GM12874 (cell line): Measurements from ENCODE around the gene COBL.

Source experiments
- CTCF ChIP-seq: IDR thresholded peaks from 2 replicates; pipeline ENCODE4 v1.5.1; 2011; ENCODE audit warnings: low read depth, mild to moderate bottlenecking, control low read depth, low read length, moderate library complexity; ENCODE audit not compliant: insufficient read depth

COBL gene

GRCh38 chr7:51239691-51240090 is 76.9 kb downstream of the COBL start:
- no peak for TF ChIP-seq CTCF

GRCh38 chr7:51238981-51239495 is 77.6 kb downstream of the COBL start:
- no peak for TF ChIP-seq CTCF

GRCh38 chr7:51237446-51238133 is 79.0 kb downstream of the COBL start:
- TF ChIP-seq CTCF, result no peak

- TF ChIP-seq CTCF, result no peak
Measured at GRCh38 chr7:51236470-51237132, 80.0 kb downstream of the COBL start.

GRCh38 chr7:51235593-51236313 is 80.9 kb downstream of the COBL start:
- no peak for TF ChIP-seq CTCF

GRCh38 chr7:51234609-51235308 is 81.8 kb downstream of the COBL start:
- TF ChIP-seq CTCF, result no peak

GRCh38 chr7:51234139-51234538 is 82.5 kb downstream of the COBL start:
- no peak for TF ChIP-seq CTCF
